ENCODE results near the gene UBXN11.

DNA sequence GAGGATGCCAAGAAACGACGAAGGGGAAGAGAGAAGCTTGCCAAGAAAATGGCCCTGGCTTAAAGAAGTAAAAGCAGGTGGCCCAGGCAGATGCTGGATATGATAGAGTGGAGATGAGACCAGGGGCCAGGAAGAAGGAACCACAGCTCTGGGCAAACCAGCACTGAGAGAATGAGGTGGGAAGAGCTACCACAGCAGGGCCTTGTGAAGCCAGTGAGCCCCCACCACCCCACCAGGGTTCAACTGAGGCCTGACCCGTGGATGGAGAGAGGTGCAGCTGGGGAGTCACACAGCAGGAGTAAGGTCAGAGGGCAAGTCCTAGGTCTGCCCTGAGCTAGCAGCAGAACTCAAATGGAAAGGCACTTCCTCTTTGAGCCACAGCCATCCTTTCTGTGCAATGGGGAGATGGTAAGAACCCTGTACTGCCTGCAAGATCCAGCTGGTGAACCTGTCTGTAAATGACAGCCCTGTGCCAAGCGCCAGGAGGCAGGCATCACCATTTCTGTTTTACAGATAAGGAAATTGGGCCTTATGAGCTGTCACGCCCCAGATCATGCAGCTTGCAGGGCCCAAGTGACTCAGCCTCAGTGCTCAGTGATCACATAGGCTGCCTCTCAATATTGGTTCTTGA is 18.0 kb downstream of the UBXN11 start:
- TF ChIP-seq, protein P1, sequence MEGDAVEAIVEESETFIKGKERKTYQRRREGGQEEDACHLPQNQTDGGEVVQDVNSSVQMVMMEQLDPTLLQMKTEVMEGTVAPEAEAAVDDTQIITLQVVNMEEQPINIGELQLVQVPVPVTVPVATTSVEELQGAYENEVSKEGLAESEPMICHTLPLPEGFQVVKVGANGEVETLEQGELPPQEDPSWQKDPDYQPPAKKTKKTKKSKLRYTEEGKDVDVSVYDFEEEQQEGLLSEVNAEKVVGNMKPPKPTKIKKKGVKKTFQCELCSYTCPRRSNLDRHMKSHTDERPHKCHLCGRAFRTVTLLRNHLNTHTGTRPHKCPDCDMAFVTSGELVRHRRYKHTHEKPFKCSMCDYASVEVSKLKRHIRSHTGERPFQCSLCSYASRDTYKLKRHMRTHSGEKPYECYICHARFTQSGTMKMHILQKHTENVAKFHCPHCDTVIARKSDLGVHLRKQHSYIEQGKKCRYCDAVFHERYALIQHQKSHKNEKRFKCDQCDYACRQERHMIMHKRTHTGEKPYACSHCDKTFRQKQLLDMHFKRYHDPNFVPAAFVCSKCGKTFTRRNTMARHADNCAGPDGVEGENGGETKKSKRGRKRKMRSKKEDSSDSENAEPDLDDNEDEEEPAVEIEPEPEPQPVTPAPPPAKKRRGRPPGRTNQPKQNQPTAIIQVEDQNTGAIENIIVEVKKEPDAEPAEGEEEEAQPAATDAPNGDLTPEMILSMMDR (IDR thresholded peaks at IDR 0.05): no peak
- no peak for TF ChIP-seq POLR2A (IDR thresholded peaks at IDR 0.05)
